Fibroblast of skin of back (primary cell): ENCODE measurements around the gene PIP5K1A. TPM values are rescaled to one million over a fixed set of nuclear protein-coding genes. Genes with fewer than 3 reads are reported as not detected.
"Not testable (repeated sequence)": the region's sequence is repeated elsewhere in the genome, so short reads cannot be mapped to it uniquely, and the experiment has no call there.

Experiments
- DNase-seq: peaks from one replicate; pipeline ENCODE4 v3.0.0-alpha.2; 2013
- polyA plus RNA-seq, 2 experiments: library from polyadenylated mRNA; unstranded; fragments of 120-200 nt; gene quantifications; one replicate each; pipeline ENCODE4 v1.2.1, GENCODE V29; 2013; ENCODE audit not compliant: insufficient read length in 2 of 2

Gene PIP5K1A, protein sequence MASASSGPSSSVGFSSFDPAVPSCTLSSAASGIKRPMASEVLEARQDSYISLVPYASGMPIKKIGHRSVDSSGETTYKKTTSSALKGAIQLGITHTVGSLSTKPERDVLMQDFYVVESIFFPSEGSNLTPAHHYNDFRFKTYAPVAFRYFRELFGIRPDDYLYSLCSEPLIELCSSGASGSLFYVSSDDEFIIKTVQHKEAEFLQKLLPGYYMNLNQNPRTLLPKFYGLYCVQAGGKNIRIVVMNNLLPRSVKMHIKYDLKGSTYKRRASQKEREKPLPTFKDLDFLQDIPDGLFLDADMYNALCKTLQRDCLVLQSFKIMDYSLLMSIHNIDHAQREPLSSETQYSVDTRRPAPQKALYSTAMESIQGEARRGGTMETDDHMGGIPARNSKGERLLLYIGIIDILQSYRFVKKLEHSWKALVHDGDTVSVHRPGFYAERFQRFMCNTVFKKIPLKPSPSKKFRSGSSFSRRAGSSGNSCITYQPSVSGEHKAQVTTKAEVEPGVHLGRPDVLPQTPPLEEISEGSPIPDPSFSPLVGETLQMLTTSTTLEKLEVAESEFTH
- polyA plus RNA-seq (2013, experiment 1 of 2; ENCODE audit: insufficient read length): 56.2 TPM
- 51.0 TPM for polyA plus RNA-seq (2013, experiment 2 of 2; ENCODE audit: insufficient read length)

DNA sequence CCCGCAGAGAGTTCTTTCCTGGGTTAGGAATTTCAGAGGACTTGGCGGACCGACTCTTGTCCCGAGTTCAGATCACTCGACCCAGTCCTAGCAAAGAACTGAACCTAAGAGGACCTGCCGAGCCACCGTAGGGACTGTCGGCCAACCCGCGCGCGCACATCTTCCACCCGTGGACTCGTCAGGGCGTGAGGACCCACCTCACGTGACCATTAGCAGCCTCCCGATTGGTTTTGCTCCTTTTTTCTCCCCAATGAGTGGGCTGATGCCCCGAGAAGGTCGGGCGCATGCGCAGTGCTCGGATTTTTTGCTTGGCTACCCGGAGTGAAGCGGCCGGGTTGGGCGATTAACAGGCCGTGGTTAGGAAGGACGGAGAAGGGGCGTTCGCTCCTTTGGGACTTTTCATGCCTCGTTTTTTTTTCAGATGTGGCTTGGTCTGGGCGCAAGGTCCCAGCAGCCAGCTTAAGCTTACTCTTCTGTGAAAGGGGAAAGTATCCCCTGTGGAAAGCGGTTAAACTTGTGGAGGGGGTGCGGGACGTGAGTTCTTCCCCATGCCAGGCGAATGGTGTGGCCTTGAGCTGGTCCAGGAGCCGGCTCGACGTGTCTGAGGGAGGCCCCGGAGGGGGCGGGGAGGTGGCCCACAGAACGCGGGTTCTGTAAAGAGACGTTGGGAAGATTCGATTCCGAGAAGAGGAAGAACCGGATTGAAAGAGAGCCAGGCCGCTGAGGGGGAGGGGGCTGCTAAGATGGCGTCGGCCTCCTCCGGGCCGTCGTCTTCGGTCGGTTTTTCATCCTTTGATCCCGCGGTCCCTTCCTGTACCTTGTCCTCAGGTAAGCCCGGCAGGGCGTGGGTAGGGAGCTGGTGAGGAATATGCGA lies at the start of gene PIP5K1A:
PIP5K1A (plus strand) TSS at position 299 of the 874 bp plus-strand sequence; CDS start at position 744, 445 bp downstream.
- peak; percentile 98 for DNase-seq

DNA sequence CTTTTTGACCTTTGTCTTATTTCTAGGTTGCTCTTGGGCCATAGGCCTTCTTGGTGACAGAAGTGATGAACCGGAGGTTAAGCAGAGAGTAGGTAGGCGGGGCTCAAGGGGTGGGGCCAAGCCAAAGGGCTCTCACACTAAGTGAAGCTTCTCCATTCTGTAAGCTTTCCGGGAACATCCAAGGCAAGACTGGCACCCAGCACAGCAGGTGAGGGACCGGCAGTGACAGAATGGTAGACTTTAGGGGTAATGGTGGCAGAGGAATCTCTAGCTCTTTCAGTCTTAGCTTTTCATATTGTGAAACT lies 41.9 kb upstream of the PIP5K1A start, which contains the start of gene TNFAIP8L2:
TNFAIP8L2 (plus strand) TSS at position 135 of the 305 bp plus-strand sequence. CDS start 2,049 bp downstream, outside the sequence.
- no peak for DNase-seq

DNA sequence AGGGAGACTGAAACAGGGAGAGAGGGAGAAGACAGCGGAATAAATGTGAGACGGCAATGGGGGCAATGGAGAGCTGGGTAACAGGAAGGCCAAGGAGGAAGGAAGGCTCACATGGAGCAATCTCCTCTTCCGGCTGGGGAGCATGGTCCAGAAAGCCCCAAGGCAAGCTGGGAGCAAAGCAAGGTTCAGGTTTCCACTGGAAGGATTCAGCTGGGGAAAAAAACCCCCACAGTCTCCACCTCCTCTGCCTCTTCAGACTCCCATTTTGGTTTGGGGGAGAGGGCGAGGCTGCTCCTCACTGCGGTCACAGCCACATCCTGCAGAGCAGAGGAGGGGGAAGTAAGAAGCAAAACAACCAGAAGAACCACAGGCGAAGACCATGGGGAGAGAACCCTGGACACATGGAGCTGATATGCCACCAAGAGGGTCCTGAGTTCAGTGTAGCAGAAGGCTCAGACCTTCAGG lies 41.3 kb upstream of the PIP5K1A start:
- DNase-seq: no peak

DNA sequence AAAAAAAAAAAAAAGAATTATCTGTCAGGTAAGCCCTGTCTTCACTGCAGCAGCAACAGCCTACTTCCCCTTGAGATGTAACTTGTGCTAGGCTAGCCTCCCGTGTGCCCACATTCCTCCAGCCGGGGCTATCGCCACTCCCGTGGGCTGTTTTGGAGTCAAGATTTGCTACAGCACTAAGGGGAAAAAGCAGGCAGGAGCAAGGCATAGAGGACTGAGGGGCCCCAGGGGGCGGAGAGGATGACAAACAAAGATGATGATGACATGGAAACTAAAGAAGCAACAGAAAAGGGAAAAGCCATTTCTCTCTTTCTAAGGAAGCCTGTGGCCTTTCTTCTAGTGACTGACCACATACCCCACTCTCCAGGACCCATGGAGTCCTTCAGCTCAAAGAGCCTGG lies 40.0 kb upstream of the PIP5K1A start:
- no peak for DNase-seq

DNA sequence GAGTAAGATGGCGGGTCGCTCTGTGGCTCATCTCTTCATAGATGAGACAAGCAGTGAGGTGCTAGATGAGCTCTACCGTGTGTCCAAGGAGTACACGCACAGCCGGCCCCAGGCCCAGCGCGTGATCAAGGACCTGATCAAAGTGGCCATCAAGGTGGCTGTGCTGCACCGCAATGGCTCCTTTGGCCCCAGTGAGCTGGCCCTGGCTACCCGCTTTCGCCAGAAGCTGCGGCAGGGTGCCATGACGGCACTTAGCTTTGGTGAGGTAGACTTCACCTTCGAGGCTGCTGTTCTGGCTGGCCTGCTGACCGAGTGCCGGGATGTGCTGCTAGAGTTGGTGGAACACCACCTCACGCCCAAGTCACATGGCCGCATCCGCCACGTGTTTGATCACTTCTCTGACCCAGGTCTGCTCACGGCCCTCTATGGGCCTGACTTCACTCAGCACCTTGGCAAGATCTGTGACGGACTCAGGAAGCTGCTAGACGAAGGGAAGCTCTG lies 39.6 kb upstream of the PIP5K1A start:
- DNase-seq: no peak

DNA sequence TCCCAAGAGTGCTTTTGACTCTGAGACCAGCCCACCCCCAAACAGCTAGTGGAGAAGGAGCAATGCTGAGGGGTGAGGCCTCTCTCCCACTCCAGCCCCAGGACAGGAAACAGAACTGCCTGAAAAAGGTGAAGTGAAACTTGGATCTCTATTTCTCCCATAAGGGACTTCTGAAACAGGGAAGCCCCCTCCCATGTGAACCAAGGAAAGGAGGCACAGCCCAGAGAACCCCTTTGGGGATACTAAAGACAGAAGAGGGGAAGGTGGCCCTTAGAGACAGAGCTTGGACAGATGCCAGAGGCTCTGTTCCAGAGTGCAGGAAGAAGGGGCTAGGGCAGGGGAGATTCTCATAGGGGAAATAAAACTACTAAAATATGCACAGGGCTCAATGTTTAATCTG lies 39.0 kb upstream of the PIP5K1A start:
- DNase-seq: no peak

DNA sequence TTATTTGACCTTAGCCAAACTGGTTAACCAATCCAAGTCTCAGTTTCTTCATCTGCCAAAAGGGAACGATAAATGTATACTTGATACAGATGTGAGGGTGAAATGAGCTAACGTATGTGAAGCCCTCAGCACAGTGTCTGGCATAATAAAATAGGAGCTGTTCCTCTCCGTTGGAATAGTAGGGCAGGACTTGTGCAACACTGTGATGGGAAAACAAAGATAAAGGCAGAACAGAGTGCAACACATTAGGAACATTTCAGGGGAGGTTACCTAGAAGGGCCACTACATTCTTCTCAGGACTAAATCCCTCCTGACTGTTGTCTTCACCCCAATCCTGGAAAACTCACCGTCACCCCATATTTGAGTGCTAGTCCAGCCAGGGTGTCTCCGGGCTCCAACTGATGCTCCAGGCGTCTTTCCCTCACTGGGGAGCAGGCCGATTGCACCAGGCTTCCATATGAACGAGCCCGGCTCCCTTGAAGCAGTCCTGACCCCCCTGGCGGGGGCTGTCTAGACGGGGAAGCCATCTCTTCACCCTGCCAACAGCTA lies 33.5 kb upstream of the PIP5K1A start:
- DNase-seq: no peak

DNA sequence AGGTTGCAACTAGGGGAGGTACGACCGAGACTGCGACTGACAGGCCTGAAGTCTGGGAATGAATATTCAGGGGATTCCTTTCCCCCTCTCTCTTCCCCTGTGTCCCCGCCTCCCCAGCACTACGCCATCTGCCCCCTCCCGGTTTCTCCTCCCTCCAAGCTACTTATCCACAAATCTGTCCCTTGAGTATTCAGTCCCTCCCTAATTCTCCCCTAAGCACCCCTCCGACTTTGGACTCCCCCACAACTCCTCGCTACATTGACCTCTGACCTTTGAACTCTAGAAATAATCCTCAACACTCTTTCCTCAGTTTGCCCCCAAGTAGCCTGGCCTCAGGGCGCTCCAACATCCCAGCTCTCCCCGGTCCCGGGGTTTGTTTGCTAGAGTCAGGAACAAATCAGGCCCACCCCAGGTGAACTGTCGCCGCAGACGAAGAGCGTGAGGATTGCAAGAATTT lies 33.0 kb upstream of the PIP5K1A start:
- DNase-seq: peak; percentile 54

DNA sequence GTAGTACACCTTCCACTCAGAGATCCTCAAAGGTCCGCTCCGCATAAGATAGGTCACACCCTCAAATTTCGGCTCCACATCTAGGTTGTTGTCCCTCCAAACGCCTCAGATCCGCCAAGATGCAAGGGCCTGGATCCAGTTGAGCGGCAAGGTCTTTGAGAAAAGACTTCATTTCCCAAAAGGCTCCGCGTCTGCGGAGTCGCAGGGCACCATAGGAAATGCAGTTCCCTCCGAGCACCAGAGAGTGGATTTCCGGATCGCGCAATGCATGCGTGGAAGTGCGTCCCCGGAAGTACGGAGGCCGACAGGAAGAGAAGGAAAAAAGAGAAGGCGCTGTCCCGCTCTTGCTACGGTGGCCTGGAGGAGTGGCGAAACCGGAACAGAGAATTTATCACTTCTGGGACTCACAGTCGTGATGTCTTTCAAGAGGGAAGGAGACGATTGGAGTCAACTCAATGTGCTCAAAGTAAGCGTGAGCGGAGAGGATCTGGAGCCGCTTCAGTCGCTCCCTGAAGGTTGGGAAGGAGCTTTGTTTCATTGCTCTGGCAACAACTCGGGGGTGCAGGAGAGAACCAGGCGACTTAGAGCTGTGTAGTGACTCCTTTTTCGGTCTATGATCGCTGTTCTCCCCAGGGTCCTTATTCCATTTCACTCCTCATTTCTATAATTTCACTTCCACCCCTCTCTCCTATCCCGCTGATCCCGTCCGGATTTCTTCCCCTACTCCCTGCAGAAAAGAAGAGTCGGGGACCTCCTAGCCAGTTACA lies 32.4 kb upstream of the PIP5K1A start, which contains the start of the genes LYSMD1 and SCNM1:
LYSMD1 (minus strand) TSS at position 165 of the 767 bp plus-strand sequence. CDS start 644 bp downstream, outside the sequence.
SCNM1 (plus strand) TSS at position 407 of the 767 bp plus-strand sequence; CDS start at position 416, 9 bp downstream.
- peak; percentile 100 for DNase-seq

DNA sequence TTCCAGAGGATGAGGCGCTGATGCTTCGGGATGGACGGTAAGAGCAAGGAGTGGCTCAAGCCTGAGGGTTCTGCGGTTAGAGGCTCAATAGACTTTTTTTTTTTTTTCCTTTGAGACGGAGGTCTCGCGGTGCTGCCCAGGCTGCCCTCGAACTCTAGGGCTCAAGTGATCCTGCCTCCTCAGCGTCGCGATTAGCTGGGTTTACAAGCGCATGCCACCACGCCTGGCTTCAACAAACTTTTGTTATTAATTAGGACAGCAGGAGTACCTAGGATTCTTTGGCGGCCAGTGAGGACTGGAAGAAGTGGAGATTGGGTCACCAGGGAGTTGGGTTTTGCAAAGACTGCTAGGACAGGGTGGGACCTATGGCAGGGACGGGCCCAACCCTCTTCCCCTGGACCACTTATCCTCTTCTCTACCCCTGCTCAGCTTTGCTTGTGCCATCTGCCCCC lies 31.8 kb upstream of the PIP5K1A start:
- DNase-seq: peak; percentile 70

DNA sequence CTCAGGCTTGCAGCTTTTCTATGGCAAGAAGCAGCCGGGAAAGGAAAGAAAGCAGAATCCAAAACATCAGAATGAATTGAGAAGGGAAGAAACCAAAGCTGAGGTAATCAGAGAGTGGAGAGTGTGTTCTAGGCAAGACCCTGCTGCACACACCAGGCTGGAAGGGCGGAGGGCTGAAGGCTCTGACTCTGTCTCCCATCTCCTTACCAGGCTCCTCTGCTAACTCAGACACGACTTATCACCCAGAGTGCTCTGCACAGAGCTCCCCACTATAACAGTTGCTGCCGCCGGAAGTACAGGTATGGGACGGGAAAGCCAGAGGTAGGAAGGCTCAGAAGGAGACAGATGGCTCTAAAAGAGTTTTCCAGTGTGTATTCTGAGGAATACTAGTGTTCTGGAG lies 31.2 kb upstream of the PIP5K1A start:
- DNase-seq: no peak

DNA sequence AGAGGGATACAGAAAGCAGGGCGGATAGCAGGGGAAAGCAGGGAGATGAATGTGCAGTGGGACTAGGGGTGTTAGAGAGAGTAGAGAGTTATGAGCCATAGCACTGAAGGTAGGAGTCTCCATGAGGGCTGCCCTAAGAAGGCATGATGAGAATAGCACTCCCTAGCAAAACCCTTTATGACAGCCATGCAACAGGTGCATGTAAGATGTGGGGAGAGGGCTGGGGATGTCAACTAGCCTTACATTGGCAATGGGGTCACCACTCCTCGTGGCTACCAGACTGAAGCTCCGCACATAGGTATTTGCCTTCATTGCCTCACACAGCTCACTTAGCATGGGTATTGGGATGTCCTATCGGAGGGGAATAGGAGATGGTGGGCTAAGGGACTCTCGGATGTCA lies 27.2 kb upstream of the PIP5K1A start:
- no peak for DNase-seq

DNA sequence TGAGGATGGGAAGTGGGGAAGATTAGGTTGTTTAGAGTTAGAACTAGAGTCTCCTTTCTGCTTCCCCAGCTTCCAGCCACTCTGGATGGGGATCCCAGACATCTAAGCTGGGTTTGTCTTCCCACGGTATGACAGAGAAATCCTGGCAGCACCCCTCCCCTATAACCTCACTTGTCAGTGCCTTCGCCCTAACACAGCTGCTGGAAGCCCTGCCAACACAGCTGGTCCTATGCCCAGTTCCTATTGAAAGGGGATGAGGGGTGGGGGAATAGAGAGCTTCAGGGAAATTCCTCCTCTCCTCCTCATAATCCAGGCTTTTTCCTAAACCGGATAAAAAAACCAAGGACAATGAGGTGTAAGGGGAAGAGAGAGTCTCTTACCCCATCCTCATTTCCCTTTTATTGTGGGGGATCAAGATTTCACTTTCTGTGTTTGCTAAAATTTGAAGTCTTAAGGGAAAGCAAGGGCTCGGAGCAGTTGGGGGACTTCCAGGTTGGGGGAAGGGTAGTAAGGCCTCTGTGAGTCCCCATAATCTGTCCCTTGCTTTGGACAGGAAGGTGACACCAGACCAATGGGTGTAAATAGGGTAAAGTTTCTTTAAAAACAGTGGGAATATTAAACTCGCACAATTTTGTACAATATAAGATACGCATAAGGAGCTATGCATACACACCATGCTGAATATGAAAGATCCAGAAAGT lies 23.2 kb upstream of the PIP5K1A start:
- DNase-seq: no peak

DNA sequence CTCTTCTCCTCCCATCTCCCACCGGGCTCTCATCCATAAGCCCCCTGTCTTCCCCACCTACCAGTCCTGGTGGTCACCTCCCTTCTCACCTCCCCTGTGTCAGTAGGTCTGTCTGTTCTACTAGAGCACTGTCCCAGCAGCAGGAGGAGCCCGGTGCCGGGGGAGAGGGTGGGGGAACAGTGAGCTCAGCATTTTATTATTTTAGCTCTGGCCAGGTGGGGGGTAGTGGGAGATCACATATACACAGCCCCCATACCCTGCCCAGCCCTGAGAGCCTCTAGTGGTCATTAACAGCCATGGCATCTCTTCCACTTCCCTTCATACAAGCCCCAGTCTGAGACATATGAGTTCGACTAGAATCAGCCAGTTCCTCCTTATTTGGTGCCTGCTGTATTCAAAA lies 22.5 kb upstream of the PIP5K1A start, which contains the start of gene TMOD4:
TMOD4 (minus strand) TSS at position 119 of the 400 bp plus-strand sequence. CDS start 1,106 bp downstream, outside the sequence.
- DNase-seq: peak; percentile 24

DNA sequence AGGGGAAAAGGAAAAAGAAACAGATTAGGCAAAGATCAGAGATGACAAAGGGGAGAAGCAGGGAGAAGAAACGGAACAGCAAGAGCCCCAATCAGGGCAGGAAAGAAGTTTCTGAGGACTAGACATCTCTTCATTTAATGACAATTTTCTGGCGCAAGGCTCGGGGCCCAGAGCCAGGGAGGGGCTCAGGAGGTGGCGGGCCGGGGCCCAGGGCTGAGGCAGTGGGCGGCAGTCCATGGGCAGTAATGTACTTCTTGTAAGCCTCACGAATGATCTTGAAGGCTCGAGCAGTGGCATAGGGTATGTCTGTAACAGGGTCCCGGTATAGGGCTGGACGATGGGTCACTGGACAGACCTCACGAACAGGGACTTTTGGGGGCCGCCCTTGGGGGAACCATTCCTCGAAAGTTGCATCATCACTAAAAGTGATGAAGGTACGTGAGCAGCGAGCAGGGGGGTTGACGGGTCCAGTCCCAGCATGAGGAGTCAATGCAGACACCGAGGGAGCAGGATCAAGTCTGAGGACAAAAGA lies 21.8 kb upstream of the PIP5K1A start:
- no peak for DNase-seq

DNA sequence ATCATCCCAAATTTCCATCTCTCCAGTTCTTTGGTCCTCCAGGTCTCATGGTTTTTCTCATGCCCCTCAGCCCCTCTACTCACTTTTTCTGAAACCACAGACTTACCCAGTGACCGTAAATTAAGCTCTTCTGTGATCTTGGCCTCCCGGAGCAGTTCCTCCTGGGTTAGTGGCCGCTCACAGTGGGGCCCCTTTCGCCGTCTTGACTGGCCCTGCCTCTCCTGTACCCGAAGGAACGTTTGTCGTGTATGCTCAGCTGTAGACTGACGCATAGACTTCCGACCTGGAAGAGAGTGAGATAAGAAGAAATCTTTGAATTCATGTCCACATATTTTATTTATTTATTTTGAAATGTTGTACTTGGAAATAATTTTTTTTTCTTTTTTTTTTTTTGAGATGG lies 14.1 kb upstream of the PIP5K1A start:
- DNase-seq: no peak

DNA sequence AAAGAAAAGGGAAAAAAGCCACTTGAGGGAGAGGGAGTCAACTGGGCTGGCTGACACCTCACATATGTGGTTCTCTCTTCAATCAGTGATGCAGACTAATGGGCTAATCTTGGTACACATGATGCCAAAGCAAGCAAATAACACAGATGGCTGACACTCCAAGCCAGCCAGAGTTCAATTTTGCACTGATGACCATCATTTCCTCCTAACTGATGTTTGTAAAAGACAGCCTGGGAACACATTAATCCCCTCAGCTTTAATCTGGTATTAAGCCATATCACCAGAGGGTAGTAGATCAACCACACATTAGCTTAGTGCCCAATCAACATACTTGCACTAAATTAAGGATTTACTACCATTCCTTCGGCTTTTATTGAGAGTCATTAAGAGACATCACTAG lies 11.1 kb upstream of the PIP5K1A start:
- no peak for DNase-seq

DNA sequence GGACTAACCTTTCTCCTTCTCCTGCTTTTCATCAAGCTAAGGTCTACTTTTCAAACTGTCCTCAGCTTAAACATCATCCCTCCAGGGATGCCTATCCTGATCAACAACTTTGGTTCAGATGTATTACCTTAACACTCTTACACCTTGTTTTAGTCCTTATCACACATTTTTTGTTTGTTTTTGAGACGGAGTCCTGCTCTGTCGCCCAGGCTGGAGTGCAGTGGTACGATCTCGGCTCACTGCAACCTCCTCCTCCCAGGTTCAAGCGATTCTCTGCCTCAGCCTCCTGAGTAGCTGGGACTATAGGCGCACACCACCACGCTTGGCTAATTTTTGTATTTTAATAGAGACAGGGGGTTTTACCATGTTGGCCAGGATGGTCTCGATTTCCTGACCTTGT lies 9.7 kb upstream of the PIP5K1A start:
- DNase-seq: not testable (repeated sequence)

DNA sequence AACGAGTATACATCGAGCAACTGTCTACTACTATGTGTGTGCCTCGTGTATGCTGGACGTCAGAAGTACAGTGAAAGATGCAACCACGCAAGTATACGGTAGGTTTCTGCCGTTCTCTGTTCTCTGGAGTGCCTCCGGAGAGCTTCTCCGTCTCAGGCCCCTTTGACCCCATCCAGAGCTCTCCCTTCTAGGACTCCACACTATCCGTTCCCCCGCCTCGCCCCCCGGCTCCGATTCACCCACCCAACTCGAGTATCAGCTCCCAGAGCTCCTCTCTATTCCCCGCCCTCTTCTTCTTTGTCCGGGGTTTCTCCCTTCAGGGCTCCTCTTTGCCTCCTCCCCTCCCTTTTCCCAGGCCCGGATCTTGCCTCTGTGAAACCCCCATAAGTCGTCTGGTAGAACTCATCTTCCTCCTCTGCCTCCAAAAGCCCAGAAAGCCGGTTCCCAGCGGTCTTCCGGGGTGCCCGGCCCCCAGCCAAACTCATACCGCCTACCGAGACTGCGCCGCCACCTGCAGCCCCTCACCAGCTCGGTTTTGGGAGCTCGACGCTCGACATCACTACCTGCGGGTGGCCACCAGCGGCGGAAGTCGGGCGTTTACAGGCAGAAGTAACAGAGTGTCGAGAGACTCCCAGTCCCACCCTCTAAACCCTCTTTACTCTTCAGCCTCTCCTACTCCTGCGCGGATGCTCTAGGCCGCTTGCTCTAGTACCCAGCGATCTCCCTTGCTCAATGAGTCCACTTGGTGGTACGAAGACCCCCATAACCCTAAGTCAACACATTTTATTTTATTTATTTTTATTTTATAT lies 8.5 kb upstream of the PIP5K1A start, which contains the start of gene VPS72:
VPS72 (minus strand) TSS at position 561 of the 809 bp plus-strand sequence; CDS start at position 485, 76 bp downstream.
- DNase-seq: peak; percentile 93
